ENCODE data around the gene HOXC12. TPM values are rescaled to one million over a fixed set of nuclear protein-coding genes. Genes with fewer than 3 reads are reported as not detected.

Gene HOXC12
- total RNA-seq, 1 donor from 2014 or later = not detected

DNA sequence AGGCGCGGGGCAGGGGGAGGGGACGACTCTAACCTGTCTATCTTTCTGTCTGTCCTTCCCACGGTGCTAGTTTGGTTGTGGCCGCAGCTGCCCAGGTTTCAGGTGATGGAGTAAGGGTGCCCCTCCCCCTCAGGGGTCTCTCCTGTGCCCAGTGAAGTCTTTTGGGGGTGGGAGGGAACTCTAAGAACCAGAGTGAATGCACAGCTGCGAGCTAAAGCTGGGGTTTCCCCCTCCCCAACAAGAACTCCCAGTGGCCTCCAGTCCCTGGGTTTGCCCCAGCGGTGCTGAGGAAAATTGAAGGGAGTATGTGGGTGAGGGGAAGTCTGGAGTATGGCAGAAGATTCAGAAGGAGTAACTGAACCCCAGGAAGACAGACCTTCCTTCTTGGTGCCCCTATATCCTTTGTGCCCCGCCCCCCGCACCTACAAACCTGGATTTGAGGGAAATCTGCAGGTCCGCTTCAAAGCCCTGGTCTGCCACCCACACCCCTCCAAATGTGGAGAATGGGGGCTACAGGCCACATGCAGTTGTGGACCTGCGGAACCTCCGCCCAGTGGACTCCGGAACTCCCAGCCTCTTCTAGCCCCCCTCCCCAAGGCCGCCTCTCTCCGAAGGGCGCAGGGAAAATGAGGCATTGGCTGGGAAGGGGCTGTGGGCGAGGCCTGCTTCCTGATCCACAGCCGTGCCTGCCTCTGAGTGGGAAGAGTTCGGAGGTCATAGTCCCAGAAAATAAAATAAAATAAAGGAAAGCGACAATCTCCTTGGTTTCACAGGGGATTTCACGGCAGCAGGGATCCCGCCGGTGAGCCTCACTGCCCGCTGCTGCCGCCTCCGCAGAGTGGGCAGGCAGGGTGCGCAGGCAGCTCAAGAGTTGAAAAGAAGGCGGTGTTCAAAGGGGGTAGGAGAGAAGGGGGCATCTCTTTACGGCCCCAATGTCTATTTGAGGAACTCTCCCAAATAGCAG, 41.8 kb downstream of the HOXC12 start:
- DNase-seq (ENCODE audit: low read depth, low spot score) = no peak

DNA sequence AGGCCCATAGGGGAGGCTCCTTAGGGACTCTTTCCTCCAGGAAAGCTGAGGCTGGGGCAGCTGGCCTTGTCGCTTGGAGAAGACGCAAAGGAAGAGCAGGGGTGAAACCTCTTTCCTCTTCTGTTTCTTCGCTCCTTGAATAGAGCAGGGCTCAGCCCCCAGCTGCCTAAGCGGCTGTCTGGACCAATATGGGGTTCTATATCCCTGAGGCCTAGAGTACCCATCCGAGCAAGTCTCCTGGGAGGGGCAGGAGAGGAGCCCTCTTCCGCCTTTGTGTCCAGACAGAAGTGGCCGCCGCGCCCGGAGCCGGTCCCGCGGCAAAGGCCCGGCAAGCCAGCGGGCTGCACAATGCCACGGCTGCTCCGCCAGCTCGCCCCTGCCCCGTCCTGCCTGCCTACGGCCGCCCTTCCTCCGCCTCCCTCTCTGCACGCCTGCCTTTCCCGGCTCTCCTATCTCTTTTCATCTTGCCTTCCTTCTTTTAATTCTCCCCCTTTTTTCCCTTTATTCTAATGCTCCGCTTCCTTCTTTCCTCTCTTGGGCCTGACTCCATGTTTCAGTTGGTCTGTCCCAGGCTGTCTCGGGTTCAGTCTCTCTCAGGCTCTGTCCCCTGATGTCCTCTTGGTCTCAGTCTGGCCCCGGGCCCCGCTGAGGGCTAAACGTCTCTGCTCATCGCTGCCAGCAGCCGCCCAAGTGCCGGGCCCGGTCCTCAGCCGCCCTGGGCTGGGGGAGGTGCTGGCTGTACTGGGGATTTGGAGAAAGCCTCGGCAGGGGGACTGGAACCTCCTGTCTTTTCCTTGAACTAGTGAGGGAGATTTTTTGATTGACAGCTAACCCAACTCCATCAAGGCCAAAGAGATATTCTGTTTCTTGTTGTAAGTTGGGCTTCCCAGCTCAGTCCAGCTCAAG, 42.8 kb downstream of the HOXC12 start:
- no peak for DNase-seq (ENCODE audit: low read depth, low spot score)

DNA sequence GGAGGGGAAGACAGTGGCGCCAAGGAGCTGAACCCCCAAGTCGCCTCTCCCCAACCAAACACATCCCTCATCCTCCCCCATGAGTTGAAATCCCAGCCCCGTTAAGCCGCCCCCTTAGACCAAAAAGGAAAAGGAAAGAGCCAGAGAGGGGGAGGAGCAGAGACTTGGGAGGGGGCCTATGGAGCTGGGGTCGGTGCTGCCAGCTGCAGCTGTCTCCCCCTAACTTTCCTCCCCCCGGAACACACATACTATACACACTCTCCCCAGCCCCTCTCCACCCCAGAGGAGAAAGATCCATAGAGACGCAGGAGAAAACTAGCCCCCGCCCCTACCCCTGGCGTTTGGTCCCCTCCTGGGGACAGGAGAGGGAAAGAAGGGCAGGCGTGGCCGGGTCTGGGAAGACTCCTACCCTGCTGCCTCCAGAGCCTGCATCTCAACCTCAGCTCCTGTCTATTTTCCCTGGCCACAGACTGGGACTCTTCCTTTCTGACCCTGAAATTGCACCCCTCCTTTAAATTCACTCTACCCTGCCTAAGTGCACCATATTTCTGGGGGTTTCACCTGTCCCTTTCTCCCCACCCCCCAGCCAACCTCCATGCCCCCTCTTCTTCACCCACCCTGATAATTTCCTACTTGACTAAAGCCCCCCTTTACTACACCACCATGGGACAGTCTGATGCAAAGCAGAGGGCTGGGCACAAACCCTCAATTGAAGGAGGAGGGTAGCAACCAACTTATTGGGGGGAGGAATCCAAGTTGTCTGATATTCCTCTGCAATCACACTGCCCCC, 43.6 kb downstream of the HOXC12 start:
- no peak for DNase-seq (ENCODE audit: low read depth, low spot score)

DNA sequence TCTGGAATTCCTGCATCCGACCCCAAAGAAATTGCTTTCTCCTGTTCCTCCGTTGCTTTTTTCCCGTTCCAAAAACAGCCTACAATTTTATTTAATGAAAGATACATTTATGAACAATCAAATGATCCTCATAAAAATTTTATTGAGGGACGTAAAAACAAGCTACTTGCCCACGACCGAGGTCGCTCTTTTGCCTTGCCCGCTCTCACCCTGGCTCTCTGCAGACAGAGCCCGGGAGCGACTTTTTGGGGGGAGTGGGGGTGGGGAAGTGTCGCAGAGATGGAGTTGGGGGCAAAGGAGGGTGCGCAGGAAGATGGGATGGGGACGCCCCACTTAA, 44.2 kb downstream of the HOXC12 start:
- no peak for DNase-seq (ENCODE audit: low read depth, low spot score)

DNA sequence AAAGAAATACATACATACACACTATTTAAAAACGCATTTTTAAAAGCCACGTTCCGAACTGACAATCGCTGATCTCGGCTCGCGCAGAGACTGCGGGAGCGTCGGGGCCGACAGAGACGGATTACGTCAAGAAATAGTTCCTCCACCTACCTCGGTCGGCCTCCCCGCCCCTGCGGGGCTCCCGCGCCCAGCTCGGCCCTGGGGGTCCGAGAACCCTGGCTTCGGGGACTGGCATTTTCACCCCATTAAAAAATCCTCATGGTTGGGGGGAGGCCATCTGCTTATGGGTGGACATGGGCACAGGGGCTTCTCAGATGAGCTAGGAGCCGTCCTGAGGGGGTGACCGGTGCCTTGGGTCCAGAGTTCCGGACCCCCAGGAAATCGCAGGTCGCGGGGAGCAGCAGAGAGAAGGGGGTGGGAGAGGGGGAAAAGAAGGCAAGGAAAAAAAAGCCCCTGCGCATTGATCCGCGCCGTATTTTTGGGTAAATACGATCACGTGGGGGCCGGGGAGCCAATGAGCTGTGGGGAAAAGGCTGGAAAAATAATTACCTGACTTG, 44.9 kb downstream of the HOXC12 start:
- DNase-seq (ENCODE audit: low read depth, low spot score) = no peak

DNA sequence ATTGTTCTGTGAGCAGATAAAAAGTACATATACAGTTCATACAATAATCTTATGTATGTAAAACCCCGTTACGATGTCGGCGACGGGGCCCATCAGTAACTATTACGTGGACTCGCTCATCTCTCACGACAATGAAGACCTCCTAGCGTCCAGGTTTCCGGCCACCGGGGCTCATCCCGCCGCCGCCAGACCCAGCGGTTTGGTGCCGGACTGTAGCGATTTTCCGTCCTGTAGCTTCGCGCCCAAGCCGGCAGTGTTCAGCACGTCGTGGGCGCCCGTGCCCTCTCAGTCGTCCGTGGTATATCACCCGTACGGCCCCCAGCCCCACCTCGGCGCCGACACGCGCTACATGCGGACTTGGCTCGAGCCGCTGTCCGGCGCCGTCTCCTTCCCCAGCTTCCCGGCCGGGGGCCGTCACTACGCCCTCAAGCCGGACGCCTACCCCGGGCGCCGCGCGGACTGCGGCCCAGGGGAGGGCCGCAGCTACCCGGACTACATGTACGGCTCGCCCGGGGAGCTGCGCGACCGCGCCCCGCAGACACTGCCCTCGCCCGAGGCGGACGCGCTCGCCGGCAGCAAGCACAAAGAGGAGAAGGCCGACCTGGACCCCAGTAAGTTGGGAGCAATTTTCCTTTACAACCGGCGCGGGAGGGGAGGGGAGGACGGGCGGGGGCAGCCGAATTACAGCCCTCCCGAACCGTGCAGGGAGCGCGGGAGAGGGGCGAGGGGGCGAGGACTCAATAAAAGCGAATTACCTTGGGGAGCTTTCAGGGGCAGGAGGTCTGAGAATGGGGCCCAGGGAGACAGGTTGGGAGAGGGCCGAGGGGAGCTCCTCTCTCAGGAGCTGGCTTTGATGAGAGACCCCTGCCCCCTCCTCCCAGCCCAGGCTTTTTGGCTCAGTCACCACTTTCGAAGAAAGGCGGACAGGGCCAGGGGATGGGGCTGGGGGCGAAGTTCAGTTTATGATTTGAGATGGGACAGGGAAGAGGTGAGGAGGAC, 45.7 kb downstream of the HOXC12 start, which contains the start of gene HOXC9:
TSS of gene HOXC9 (plus strand) at position 46 of the 999 bp plus-strand sequence. CDS start at position 74, 28 bp downstream.
- no peak for DNase-seq (ENCODE audit: low read depth, low spot score)

DNA sequence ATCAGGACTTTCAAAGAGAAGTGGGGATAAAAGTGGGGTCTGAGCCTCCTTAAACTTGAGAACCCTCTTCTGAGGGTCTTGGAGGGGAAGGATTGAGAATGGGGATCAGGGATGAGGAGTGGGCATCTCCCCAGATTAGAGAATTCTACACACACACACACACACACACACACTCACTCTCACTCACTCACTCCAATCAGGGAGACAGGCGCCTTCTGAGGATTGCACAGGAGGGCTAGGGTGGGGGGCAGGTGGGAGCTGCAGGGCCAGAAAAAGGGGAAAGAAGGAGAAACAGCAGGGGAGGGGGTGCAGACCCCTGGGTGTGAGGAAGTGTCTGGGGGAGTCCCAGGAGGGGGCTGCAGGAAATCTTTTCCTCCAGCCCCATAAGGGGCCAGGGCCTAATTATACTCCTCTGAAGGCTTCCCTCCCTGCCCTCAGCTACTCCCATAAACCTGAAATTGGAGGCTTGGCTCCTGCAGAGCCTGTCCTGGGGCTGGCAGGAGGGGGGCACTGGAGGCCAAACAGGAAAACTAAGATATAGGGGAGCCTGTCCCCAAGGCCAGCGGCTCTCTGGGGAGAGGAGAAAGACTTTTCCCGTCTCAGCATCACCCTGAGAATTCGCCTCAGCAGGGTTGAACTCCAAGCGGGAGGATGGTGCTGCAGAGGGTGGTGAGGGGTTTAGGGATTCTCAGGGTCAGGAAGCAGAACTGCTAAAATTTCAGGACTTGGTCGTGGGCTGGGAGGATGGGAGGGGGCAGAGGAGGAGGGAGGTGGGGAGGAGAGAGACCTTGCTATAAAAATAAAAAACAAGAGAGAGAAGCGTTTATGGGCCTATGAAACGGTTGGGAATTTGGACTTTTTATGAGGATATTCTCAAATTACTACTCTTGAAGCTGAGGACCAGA, 46.8 kb downstream of the HOXC12 start:
- DNase-seq (ENCODE audit: low read depth, low spot score) = no peak

DNA sequence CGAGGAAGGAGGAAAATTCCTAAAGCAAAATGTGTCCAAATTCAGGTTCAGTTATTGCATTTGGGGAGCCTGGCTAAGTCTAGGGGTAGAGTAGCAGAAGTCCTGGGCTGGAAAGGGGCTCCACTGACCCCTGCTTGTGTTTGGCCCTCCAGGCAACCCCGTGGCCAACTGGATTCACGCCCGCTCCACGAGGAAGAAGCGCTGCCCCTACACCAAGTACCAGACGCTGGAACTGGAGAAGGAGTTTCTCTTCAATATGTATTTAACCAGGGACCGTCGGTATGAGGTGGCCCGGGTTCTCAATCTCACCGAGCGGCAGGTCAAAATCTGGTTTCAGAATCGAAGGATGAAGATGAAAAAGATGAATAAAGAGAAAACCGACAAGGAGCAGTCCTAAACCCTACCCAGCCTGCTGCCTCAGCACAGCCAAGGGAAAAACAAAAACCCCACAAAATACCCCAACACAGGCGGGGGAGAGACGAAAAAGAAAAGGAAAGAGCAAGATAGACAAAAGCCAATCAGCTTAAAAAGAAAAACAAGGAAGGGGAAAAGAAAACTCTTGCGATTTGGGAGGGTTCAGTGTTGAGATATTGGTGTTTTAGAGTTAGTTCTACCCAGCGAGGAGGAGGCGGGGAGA, 47.7 kb downstream of the HOXC12 start:
- DNase-seq (ENCODE audit: low read depth, low spot score) = no peak

DNA sequence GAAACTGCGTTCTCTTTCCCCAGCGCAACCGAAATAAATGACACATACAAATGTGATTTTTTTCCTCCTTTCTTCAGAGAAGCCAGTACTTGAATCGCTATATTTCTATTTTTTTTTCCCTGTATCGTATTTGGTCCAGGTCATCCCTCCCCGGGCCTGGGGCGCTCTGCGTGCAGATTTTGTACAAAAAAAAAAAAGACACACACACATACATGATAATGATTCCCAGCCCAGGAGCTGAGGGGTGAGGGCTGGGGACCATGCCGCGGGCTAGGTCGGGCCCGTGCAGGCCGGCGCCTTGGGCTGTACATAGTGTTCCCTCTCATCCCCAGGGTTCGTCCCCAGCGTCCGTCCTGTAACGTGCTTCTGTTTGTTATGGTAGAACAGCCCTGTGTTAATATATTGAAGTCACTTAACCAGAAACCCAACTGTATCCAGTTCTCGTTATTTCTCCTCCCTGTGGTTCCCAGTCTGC, 48.2 kb downstream of the HOXC12 start:
- no peak for DNase-seq (ENCODE audit: low read depth, low spot score)

DNA sequence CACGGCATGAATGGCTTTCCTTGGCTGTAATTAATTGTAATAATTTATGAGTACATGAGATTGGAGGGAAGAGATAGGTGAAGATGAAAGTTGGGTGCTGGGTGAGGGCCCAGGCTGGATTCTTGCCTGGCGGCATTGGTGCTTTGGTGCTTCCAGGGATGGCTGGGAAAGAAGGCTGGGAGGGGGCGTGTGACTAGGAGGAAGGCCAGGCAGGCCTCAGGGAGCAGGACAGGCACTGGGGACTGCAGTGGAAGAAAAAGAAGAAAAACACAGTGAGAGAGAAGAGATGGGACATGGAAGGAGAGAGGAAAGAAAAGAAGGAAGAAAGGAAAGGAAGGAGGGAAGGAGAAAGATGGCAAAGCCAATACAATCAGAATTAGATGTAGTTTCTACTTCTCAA, 48.9 kb downstream of the HOXC12 start:
- no peak for DNase-seq (ENCODE audit: low read depth, low spot score)

DNA sequence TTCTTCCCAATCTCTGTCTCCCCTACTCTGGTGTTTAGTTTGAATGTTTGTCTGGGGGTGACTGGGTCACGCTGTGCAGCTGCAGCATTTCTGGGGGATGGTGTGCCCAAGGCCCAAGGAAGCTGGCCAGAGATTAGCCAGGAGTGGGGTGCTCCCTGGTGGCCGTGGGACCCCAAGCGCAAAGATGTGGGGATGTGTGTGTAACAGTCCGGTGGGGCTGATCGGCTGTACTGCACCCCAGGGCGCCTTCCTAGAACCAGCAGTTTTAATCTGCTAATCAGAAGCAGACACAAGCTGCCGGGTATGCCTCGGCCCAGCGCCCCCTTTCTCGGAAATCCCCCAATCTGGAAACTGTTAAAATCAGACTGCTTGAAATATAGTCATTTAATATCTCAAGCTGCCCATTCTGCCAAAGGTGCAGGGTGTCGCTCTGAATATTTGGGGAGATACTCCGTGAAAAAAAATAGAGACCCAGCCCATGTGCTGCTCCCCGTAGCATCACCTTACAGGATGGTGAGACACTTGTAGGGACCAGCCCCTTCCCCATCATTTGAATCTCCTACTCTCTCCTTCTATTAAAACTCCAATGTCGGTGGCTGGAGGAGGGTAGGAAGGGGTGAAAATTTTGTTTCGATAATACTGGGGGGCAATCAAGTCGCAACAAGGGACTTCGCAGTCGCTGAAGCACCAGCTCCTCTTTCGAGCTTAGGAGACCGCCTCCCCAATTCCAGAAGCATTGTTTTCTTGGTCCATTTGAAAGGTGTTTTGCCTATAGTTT, 49.5 kb downstream of the HOXC12 start:
- no peak for DNase-seq (ENCODE audit: low read depth, low spot score)

DNA sequence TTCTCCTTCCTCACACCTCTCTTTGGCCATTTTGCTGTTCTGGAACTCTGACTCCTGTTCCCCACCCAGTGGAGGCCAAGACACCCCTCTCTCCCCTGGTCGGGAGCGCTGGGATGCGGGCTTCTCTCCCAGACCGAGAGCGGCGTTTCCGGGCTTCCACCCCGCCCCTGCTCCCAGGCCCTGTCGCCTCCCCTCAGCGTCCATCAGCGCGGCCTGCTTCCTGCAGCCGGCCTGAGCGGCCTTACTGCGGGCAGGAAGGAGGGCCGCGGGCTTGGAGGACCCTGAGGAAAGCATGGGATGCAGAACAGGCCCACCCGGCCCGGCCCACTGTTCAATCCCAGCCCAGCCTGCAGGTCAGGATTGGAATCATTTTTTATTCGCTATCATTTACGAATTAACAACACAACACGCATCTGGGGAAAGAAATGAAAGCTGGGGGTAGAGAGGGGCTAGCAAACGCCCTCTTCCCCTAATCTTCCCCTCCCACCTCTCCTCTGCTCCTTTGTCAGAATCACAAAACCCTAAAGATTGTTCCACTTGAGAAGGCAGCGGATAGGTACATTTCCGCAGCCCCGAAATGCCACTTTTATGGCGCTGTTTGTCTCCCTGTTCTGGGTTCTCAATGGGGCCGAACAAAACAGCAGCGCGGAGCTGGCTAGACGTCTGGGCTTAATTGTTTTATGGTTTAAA, 50.3 kb downstream of the HOXC12 start:
- DNase-seq (ENCODE audit: low read depth, low spot score) = no peak

DNA sequence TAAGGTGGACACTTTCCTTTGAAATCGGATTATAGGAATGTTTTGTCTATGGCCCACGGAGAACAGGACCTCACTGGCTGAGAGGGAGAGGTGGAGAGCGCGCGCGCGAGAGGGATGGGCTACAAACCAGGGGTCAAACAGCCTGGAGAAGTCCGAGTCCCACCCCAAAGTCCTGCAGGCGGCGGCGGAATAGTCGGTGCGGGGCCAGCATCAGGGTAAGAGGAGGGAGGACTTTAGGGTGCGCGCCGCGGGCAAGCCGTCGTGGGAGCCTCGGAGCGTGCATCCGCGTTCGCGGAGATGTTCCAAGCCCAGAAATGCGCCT, 50.8 kb downstream of the HOXC12 start:
- DNase-seq (ENCODE audit: low read depth, low spot score) = no peak

DNA sequence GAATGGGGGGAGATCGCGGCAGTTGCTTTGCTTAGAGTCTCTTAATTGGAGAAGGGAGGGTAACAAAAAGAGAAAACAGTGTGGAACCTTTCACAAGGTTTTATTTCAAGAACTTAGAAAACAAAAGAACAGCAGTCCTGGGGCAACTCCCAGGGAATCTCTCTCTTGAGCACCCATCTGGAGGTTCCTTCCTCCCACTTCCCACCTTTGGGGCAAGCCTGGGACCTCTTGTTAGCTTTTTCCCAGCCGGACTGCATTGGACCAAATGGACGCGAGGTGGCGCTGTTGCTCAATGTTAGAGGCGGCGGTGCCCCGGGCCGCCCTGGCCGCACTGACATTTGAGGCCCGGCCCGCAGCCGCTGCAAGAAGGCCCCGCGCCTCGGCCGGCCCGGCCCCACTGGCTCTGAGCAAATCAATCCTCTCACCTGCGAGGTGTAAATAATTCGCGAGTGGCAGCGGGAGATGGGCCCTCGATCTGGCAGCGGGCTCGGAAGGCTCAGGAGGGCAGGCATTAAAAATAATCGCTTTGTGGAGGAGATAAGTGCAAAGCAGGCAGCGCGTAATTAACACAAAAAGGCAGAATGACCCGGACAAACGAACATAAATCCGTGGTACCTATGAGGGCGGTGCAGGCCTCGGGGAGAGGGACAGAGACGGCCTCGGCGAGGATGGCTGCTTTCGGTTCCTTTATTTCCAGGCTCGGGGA, 51.3 kb downstream of the HOXC12 start:
- DNase-seq (ENCODE audit: low read depth, low spot score) = peak; percentile 19

DNA sequence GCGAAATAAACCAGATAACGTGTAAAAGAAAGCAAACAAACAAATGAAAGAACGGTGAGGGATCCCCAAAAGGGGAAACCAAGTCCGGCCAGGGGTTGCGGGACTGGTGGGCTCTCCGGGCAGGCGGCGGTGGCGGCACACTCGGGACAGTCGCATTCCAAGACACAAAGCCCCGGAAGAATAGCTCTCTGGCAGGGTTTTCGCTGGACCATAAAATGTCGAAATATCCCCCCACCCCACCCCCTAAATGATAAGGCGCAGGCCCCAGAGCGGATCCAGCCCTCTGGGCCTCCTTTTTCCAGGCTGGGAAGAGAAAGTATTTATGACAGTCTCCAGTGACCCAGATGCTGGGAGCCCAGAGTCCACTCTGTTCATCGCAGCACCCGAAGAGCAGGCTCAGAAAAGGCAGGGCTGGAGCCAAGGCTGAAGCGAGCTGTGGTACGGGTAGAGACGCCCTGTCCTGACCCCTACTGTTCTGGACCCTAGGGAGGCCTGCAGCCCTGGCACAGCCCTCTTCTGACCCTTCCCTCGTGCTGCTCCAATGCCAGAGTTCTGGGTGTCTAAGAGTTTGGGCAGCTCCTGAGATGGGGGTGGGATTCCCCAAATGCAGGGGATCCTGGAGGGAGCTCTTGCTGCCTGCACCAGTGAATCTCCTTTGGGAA, 52.0 kb downstream of the HOXC12 start:
- DNase-seq (ENCODE audit: low read depth, low spot score) = no peak
